H1 (cell line): ENCODE measurements around the gene OLIG2.

Experiments
- BACH1 ChIP-seq: IDR thresholded peaks from 2 replicates; pipeline ENCODE4 v1.6.1; 2012; ENCODE audit warnings: low read length, improper control_type of control experiment
- BCL11A ChIP-seq, 2 experiments: IDR thresholded peaks; one replicate each; pipeline ENCODE4 v1.6.1; 2011; ENCODE audit warnings: low read depth in 2 of 2, low read length in 2 of 2, mild to moderate bottlenecking in 2 of 2
- CBX8 ChIP-seq: fragments of 300-800, 300-1000 bp; sonication (generic); IDR thresholded peaks from 2 replicates; pipeline ENCODE4 v1.7.1; 2016; ENCODE audit warnings: low read depth, low read length, borderline replicate concordance
- CEBPB ChIP-seq: IDR thresholded peaks from 2 replicates; pipeline ENCODE4 v1.6.1; 2012; ENCODE audit warnings: low read depth, low read length
- CTCF ChIP-seq, 3 experiments: IDR thresholded peaks; 1 replicate in 2 of 3; 2 replicates in 1 of 3; pipeline versions ENCODE4 v1.5.1 to v1.6.1; 2011; ENCODE audit warnings: low read length in 3 of 3, mild to moderate bottlenecking in 3 of 3, inconsistent platforms in 2 of 3, low read depth in 1 of 3, moderate library complexity in 1 of 3; ENCODE audit not compliant: insufficient read depth in 1 of 3; ENCODE audit errors: control extremely low read depth in 1 of 3
- EGR1 ChIP-seq: IDR thresholded peaks from 2 replicates; pipeline ENCODE4 v1.6.1; 2011; ENCODE audit warnings: low read depth, low read length, borderline replicate concordance
- HDAC6 ChIP-seq: IDR thresholded peaks from one replicate; pipeline ENCODE4 v1.7.1; 2012; ENCODE audit warnings: low read depth, mild to moderate bottlenecking, inconsistent platforms, low read length, moderate library complexity
- MAFK ChIP-seq: IDR thresholded peaks from 2 replicates; pipeline ENCODE4 v1.6.1; 2012; ENCODE audit warnings: low read depth, mild to moderate bottlenecking, improper control_type of control experiment, low read length
- PHF8 ChIP-seq: fragments of 200-600 bp; sonication (generic); conservative IDR thresholded peaks from 2 replicates; pipeline ENCODE4 v1.7.1; 2012; ENCODE audit warnings: low read depth, mild to moderate bottlenecking, inconsistent platforms, low read length, moderate library complexity
- POLR2A ChIP-seq, 2 experiments: IDR thresholded peaks; 1 replicate in 1 of 2; 2 replicates in 1 of 2; pipeline ENCODE4 v1.6.1; 2011; ENCODE audit warnings: low read depth in 2 of 2, low read length in 2 of 2, mild to moderate bottlenecking in 2 of 2; ENCODE audit errors: control extremely low read depth in 1 of 2
- RAD21 ChIP-seq, 2 experiments: IDR thresholded peaks in 1 of 2; conservative IDR thresholded peaks in 1 of 2; 2 replicates each; pipeline ENCODE4 v1.6.1; 2011; ENCODE audit warnings: low read depth in 2 of 2, low read length in 2 of 2, improper control_type of control experiment in 1 of 2, inconsistent platforms in 1 of 2, mild to moderate bottlenecking in 1 of 2, moderate library complexity in 1 of 2
- TAF1 ChIP-seq: IDR thresholded peaks from 2 replicates; pipeline ENCODE4 v1.6.1; 2011; ENCODE audit warnings: mild to moderate bottlenecking, low read depth, low read length

- TF ChIP-seq POLR2A (IDR thresholded peaks at IDR 0.05; ENCODE audit: control extremely low read depth in 1 of 2, low read depth in 2 of 2, low read length in 2 of 2) (no peak), CTCF (IDR thresholded peaks at IDR 0.05; ENCODE audit: control extremely low read depth in 1 of 3, insufficient read depth in 1 of 3, low read depth in 1 of 3, low read length in 3 of 3) (peak in 1 of 3 experiments; percentile 2; a peak in 1 of 4 replicates), CEBPB (no peak), HDAC6 (no peak), BACH1 (no peak), RAD21 (IDR thresholded peaks at IDR 0.05 in 1 of 2, conservative IDR thresholded peaks at IDR 0.05 in 1 of 2; ENCODE audit: low read depth in 2 of 2, low read length in 2 of 2) (0 out of 4 replicates have a peak, but pooled peaks of 1 of the 2 experiments have one; percentile 0), TAF1 (no peak), MAFK (no peak), CBX8 (no peak), EGR1 (no peak), PHF8 (no peak), BCL11A (IDR thresholded peaks at IDR 0.05; ENCODE audit: low read depth in 2 of 2, low read length in 2 of 2) (no peak)
Observed at GRCh38 chr21:33022828-33023573, 2.7 kb upstream of the OLIG2 start.
